GM18508 (cell line): Measurements from ENCODE around the gene REV1.

Source experiments
- ATAC-seq: cut with Tn5 transposase; IDR thresholded peaks from one replicate; pipeline ENCODE4 v1.9.1; 2021; ENCODE audit warnings: moderate number of reproducible peaks; ENCODE audit not compliant: insufficient read depth, unreplicated experiment

Gene REV1

GRCh38 chr2:99406137-99406536 lies 83.7 kb downstream of the REV1 start:
- ATAC-seq, result no peak

- no peak for ATAC-seq
Observed at GRCh38 chr2:99404797-99405669, 84.8 kb downstream of the REV1 start.

- ATAC-seq, result no peak
Observed at GRCh38 chr2:99404039-99404796, 85.6 kb downstream of the REV1 start.

GRCh38 chr2:99403524-99403923 lies 86.3 kb downstream of the REV1 start:
- ATAC-seq, result no peak

- no peak for ATAC-seq
Observed at GRCh38 chr2:99403084-99403483, 86.7 kb downstream of the REV1 start.

- no peak for ATAC-seq
Observed at GRCh38 chr2:99401841-99402240, 88.0 kb downstream of the REV1 start.

- no peak for ATAC-seq
Observed at GRCh38 chr2:99399795-99400194, 90.0 kb downstream of the REV1 start.

GRCh38 chr2:99399063-99399462 lies 90.8 kb downstream of the REV1 start:
- ATAC-seq, result no peak

- no peak for ATAC-seq
Observed at GRCh38 chr2:99398303-99398702, 91.5 kb downstream of the REV1 start.

- no peak for ATAC-seq
Observed at GRCh38 chr2:99397266-99397920, 92.4 kb downstream of the REV1 start.

- no peak for ATAC-seq
Observed at GRCh38 chr2:99395589-99396130, 94.2 kb downstream of the REV1 start.

GRCh38 chr2:99389946-99390345 lies 99.9 kb downstream of the REV1 start:
- no peak for ATAC-seq

- no peak for ATAC-seq
Observed at GRCh38 chr2:99389371-99389770, 100.4 kb downstream of the REV1 start.

GRCh38 chr2:99388892-99389291 lies 100.9 kb downstream of the REV1 start:
- ATAC-seq, result no peak

- ATAC-seq, result no peak
Observed at GRCh38 chr2:99386011-99386410, 103.8 kb downstream of the REV1 start.

GRCh38 chr2:99382143-99382542 lies 107.7 kb downstream of the REV1 start:
- no peak for ATAC-seq

GRCh38 chr2:99380376-99381010 lies 109.3 kb downstream of the REV1 start:
- ATAC-seq, result no peak

GRCh38 chr2:99377879-99378278 lies 111.9 kb downstream of the REV1 start:
- ATAC-seq, result no peak

GRCh38 chr2:99376254-99376864 lies 113.5 kb downstream of the REV1 start:
- ATAC-seq, result no peak

- ATAC-seq, result no peak
Observed at GRCh38 chr2:99374747-99375146, 115.1 kb downstream of the REV1 start.
